Stimulated activated CD4-positive, alpha-beta T cell treated with anti-CD3 and anti-CD28 coated beads, TNF-alpha, amount 100 ng/mL, for 24 hours (primary cell): Measurements from ENCODE around the gene APPBP2.
"Not testable (repeated sequence)": the region's sequence is repeated elsewhere in the genome, so short reads cannot be mapped to it uniquely, and the experiment has no call there.

Source experiments
- DNase-seq, 3 experiments: peaks; one replicate each; pipeline ENCODE4 v3.0.0-alpha.2; 2020; ENCODE audit warnings: low read depth in 3 of 3

APPBP2 gene, protein sequence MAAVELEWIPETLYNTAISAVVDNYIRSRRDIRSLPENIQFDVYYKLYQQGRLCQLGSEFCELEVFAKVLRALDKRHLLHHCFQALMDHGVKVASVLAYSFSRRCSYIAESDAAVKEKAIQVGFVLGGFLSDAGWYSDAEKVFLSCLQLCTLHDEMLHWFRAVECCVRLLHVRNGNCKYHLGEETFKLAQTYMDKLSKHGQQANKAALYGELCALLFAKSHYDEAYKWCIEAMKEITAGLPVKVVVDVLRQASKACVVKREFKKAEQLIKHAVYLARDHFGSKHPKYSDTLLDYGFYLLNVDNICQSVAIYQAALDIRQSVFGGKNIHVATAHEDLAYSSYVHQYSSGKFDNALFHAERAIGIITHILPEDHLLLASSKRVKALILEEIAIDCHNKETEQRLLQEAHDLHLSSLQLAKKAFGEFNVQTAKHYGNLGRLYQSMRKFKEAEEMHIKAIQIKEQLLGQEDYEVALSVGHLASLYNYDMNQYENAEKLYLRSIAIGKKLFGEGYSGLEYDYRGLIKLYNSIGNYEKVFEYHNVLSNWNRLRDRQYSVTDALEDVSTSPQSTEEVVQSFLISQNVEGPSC

DNA sequence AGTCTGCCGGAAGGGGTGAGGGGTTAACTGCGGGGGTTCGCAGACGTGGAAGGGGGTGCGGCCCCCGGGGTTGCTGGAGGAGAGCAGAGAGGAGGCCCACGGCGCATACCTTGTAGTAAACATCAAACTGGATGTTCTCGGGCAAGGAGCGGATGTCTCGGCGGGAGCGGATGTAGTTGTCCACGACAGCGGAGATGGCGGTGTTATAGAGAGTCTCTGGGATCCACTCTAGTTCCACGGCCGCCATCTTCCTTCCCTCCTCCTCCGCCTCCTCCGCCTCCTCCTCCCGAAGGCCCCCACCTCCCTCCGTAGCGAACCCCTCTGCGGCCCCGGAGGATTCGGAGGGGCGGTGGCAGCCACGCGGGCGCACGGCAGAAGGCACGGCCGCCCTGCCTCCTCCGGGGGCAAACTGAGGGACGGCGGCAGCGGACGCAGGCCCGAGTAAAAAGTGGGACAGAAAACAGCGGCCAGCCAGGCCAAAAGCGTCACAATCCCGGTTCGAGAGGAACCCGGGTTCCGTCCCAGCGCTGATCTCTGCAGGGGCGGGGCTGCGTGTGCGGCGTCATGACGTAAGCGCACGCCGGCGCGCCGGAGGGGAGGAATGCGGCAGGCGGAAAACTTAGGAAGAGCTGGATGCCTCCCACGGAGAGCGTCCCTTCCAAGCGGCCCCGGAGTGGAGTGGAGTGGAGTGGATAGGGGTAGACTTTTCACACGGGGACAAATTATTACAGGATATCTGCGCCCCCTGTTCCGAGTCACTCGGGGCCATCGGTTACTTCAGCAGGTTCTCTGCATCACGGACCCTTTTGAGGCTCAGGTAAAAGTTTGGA, at the start of gene APPBP2:
Gene APPBP2 (minus strand): TSS at position 558 of the 830 bp plus-strand sequence. CDS start 311 bp downstream, at position 247.
- DNase-seq = peak; percentile 47 to 67 (median 50)

- DNase-seq = no peak
Measured at GRCh38 chr17:60573236-60574051, 47.4 kb upstream of the APPBP2 start.

GRCh38 chr17:60565233-60565632, 39.2 kb upstream of the APPBP2 start:
- DNase-seq = no peak

DNA sequence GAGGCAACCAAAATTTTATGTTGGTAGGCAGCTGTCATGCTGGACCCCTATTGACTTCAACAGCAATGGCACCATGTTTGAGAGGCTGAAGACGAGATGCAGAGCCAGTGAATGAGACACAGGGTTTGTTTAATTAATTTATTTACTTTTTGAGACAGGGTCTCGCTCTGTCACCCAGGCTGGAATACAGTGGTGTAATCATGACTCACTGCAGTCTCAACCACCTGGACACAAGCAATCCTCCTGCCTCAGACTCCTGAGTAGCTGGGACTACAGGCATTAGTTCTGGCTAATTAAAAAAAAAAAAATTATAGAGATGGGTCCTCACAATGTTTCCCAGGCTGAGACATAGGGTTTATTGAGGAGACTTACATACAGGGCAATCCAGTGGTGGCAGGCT, 37.7 kb upstream of the APPBP2 start:
- no peak for DNase-seq

GRCh38 chr17:60562421-60562820, 36.4 kb upstream of the APPBP2 start:
- DNase-seq = no peak

DNA sequence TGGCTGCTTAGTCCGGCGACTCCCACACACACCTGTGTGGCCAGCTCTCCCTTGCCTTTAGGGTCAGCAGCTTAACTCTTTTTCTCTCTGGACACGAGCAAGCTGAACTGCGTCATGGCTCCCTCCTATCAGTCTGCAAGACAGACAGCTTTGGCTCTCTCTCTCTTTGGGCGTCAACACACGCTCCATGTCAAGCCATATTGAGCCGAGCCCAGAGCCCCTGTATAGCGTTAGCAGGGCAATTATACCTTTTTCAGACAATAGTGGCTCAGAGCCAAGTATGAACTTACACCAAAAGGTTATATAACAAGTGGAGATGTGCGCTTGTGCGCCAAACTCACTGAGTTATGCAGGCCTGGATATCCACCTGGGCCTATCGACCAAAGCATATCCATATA, 34.8 kb upstream of the APPBP2 start:
- DNase-seq = no peak

GRCh38 chr17:60559995-60560859, 34.2 kb upstream of the APPBP2 start:
- no peak for DNase-seq

GRCh38 chr17:60559659-60559994, 33.6 kb upstream of the APPBP2 start:
- no peak for DNase-seq

DNA sequence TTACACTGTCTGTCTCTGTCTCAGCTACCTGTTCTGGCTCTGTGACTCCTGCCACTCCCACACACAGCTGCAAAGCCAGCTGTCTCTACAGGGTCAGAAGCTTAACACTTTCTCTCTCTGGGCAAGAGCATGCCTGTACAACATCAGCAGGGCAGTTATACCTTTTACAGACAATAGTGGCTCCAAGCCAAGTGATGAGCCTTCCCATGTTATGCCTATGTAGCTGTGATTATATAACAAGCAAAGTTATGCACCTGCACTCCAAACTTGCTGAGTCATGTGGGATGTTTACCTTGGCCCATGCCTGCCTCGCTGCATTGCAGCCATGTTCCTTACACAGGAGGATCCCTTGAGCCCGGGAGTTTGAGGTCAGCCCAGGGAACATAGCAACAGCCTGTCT, 31.8 kb upstream of the APPBP2 start:
- DNase-seq = no peak

DNA sequence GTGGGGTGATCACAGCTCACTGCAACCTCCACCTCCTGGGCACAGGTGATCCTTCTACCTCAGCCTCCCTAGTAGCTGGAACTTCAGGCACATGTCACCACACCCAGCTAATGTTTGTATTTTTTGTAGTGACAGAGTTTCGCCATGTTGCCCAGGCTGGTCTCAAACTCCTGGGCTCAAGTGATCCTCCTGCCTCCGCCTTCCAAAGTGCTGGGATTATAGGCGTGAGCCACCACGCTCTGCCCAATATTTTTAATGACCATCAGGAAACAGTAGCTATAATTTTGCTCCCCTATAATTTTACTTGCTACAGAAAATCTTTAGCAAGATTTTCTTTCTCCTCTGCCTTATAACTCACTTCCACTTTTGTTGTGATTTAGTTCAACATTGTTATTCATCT, 29.7 kb upstream of the APPBP2 start:
- DNase-seq = no peak

DNA sequence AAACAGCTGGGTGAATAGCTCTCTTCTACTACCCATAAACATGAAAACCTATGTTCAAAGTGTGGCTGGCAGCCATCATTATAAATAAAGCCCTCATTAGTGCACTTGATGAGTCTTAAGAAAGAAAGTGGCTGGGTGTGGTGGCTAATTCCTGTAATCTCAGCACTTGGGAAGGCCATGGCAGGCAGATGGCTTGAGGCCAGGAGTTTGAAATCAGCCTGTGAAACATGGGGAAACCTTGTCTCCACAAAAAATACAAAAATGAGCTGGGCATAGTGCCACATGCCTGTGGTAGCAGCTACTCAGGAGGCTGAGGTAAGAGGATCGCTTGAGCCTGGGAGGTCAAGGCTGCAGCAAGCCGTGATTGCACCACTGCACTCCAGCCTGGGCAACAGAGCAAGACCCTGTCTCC, 28.3 kb upstream of the APPBP2 start:
- DNase-seq = no peak

DNA sequence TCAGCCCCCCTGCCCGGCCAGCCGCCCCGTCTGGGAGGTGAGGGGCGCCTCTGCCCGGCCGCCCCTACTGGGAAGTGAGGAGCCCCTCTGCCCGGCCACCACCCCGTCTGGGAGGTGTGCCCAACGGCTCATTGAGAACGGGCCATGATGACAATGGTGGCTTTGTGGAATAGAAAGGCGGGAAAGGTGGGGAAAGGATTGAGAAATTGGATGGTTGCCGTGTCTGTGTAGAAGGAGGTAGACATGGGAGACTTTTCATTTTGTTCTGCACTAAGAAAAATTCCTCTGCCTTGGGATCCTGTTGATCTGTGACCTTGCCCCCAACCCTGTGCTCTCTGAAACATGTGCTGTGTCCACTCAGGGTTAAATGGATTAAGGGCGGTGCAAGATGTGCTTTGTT, 26.2 kb upstream of the APPBP2 start:
- DNase-seq = not testable (repeated sequence)

- no peak for DNase-seq
Measured at GRCh38 chr17:60548990-60549389, 22.9 kb upstream of the APPBP2 start.

DNA sequence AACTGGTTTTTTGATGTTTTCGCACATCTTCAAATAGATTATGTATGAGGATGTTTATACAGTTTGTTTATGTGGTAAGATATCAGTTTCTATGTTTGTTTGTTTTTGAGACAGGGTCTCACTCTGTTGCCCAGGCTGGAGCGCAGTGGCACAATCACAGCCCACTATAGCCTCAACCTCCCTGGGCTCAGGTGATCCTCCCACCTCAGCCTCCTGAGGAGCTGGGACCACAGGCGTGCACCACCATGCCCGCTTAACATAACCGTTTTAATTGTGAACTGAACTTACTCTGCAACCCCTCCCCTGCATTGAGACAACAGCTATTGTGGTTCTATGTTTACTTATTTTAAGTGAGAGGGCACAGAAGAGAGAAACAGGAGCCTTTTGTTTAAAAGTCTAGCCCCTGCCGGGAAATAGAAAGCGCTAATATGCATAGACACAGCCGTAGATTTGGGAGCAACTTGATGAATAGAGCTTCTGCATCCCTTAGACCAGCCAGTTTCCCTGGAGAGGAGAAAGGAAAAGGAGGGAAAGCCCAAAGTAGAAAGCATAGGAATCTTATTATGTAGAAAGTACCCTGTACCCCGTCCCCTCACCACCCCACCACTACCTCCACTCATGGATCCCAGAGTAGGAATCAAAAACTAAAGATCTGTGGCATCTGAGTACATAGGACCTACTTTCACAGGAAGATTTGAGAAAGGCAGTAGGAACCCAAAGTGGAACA, 19.6 kb upstream of the APPBP2 start:
- DNase-seq = no peak

GRCh38 chr17:60542071-60542470, 16.0 kb upstream of the APPBP2 start:
- DNase-seq = no peak

GRCh38 chr17:60540460-60540859, 14.4 kb upstream of the APPBP2 start:
- DNase-seq = no peak

DNA sequence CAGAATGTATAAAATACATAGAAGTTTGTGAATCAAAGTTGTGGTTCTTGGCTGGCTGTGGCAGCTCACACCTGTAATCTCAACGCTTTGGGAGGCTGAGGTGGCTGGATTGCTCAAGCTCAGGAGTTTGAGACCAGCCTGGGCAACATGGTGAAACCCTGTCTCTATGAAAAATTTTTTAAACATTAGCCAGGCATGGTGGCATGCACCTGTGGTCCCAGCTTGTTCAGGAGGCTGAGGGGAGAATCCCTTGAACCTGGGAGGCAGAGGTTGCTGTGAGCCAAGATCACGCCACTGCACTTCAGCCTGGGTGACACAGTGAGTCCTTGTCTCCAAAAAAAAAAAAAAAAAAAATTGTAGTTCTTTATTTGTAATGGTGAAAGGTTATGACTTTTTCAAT, 13.8 kb upstream of the APPBP2 start:
- no peak for DNase-seq

- DNase-seq = no peak
Measured at GRCh38 chr17:60538726-60539125, 12.7 kb upstream of the APPBP2 start.

DNA sequence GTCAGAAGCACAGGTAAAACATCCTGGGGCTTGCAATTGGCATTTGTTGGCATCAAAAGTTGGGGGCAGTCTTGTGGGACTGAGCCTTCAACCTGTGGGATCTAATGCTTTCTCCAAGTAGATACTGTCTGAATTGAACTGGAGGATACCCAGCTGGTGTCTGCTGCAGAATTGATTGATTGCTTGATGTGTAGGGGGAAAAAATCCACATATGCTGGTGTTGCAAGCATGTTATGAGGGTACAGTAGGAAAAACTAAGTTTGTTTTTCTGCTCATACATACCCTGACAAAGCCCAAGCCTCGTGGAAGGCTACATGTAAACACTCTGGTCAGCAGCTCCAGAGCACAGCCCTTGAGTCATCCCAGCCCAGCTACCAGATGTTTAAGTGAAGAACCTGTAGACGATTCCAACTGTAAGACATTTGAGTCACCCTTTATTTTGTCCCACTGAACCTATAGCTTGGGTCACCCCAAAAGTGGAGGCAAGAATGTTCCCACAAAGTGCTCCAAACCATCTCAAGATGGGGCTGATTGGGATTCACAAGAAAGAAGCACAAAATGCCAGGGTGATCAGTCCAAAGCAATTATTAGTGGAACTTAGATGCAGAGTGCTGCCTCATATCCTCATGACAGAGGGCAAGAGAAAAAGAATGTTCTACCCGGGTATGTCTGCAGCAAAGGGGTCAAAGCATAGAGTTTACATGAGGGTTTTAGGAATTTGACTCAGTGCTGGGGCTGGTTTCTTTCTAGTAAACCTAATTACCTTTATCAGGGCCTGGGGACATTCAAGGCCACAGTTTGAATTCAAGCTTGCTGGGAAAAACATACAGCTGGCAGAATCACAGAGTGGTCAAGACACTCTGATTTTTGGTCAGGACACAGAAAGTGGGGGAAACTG, 9.6 kb upstream of the APPBP2 start:
- no peak for DNase-seq
